Ascending aorta (tissue), 2 donors: Measurements from ENCODE around the gene GMPS. TPM values are rescaled to one million over a fixed set of nuclear protein-coding genes. Genes with fewer than 3 reads are reported as not detected.

Experiments used
- DNase-seq, 2 donors: peaks; one replicate each; pipeline ENCODE4 v3.0.0-alpha.2; 2019; ENCODE audit warnings: low spot score in 2 of 2
- H3K27ac ChIP-seq, 2 donors: fragments of 200-600 bp; sonication (generic); one replicate each; pipeline ENCODE4 v1.5.1; 2016 to 2017; ENCODE audit warnings: mild to moderate bottlenecking in 1 of 2
- H3K27me3 ChIP-seq: fragments of 200-600 bp; sonication (generic); one replicate; pipeline ENCODE4 v1.5.1; 2017
- H3K36me3 ChIP-seq, 2 donors: fragments of 200-600 bp; sonication (generic); one replicate each; pipeline ENCODE4 v1.5.1; 2016
- H3K4me1 ChIP-seq, 2 donors: fragments of 200-600 bp; sonication (generic); one replicate each; pipeline ENCODE4 v1.5.1; 2016 to 2017; ENCODE audit warnings: mild to moderate bottlenecking in 1 of 2
- H3K4me3 ChIP-seq, 2 donors: fragments of 200-600 bp; sonication (generic); one replicate each; pipeline ENCODE4 v1.5.1; 2016 to 2017; ENCODE audit warnings: mild to moderate bottlenecking in 1 of 2
- H3K9me3 ChIP-seq, 2 donors: fragments of 200-600 bp; sonication (generic); one replicate each; pipeline ENCODE4 v1.5.1; 2016
- CTCF ChIP-seq, 3 experiments: fragments of 200-600 bp in 2 of 3; fragments of 450-650 bp in 1 of 3; sonication (generic) in 2 of 3; IDR thresholded peaks; one replicate each; pipeline ENCODE4 v1.5.1; 2016 to 2019; ENCODE audit warnings: antibody characterized with exemption in 3 of 3, mild to moderate bottlenecking in 1 of 3, moderate library complexity in 1 of 3
- intact Hi-C: fragments of 100-400 bp; cut with DNase I; formaldehyde crosslinking; loops from one replicate; pipeline ENCODE4 v1.15.1; 2023
- total RNA-seq: library from RNA; depleted of rRNA; stranded (reverse); fragments of >200 nt; gene quantifications from one replicate; pipeline ENCODE4 v1.1.0, GENCODE V29; 2016

GMPS gene
- total RNA-seq, 1 donor from 2014 or later = 17.8 TPM

- peaks cover 34 to 58% of the 10 kb centered on the region in 2 donors for H3K36me3 ChIP-seq
- no peak for DNase-seq
Observed at GRCh38 chr3:155919728-155920127, 49.3 kb downstream of the GMPS start.

GRCh38 chr3:155921486-155921885 is 51.0 kb downstream of the GMPS start:
- H3K36me3 ChIP-seq = peaks cover 30 to 54% of the 10 kb centered on the region in 2 donors
- no peaks in the 10 kb centered on the region for H3K27me3 ChIP-seq
- H3K27ac ChIP-seq = no peak overlapping the region
- no peak for TF ChIP-seq CTCF (IDR thresholded peaks at IDR 0.05)
- H3K4me1 ChIP-seq = no peaks in the 10 kb centered on the region
- no peak for DNase-seq
- no peak overlapping the region for H3K4me3 ChIP-seq
- no peaks in the 10 kb centered on the region for H3K9me3 ChIP-seq
- intact Hi-C loops = no loop called here

More at GRCh38 chr3:155919728-155920127, 49.3 kb downstream of the GMPS start:
- TF ChIP-seq CTCF (IDR thresholded peaks at IDR 0.05) = no peak
- H3K4me3 ChIP-seq = no peak overlapping the region
- no peaks in the 10 kb centered on the region for H3K27me3 ChIP-seq
- H3K27ac ChIP-seq = no peak overlapping the region
- no peaks in the 10 kb centered on the region for H3K9me3 ChIP-seq
- intact Hi-C loops = no loop called here
- H3K4me1 ChIP-seq = no peaks in the 10 kb centered on the region

- Histone ChIP-seq H3K36me3 (peaks cover 21 to 44% of the 10 kb centered on the region in 2 donors), H3K4me3 (no peak overlapping the region), H3K4me1 (no peaks in the 10 kb centered on the region), H3K27me3 (no peaks in the 10 kb centered on the region), H3K9me3 (no peaks in the 10 kb centered on the region), H3K27ac (peak overlapping the region in 1 of 2 donors; percentile 1)
- DNase-seq = no peak
- intact Hi-C loops = no loop called here
- TF ChIP-seq CTCF (IDR thresholded peaks at IDR 0.05) = peak in 1 of 3 experiments; percentile 43
Observed at GRCh38 chr3:155934230-155934629, 63.8 kb downstream of the GMPS start.

GRCh38 chr3:155938409-155938808 is 68.0 kb downstream of the GMPS start:
- peaks cover 15 to 34% of the 10 kb centered on the region in 2 donors for H3K36me3 ChIP-seq

GRCh38 chr3:155941354-155941753 is 70.9 kb downstream of the GMPS start:
- no peak overlapping the region for H3K27ac ChIP-seq
- H3K4me3 ChIP-seq = no peak overlapping the region
- intact Hi-C loops = no loop called here
- DNase-seq = no peak
- no peak for TF ChIP-seq CTCF (IDR thresholded peaks at IDR 0.05)
- H3K4me1 ChIP-seq = peaks cover 0 to under 1% of the 10 kb centered on the region in 2 donors
- peaks cover 10 to 21% of the 10 kb centered on the region in 2 donors for H3K36me3 ChIP-seq
- H3K9me3 ChIP-seq = no peaks in the 10 kb centered on the region
- no peaks in the 10 kb centered on the region for H3K27me3 ChIP-seq

More at GRCh38 chr3:155938409-155938808, 68.0 kb downstream of the GMPS start:
- Histone ChIP-seq H3K27me3 (no peaks in the 10 kb centered on the region), H3K9me3 (no peaks in the 10 kb centered on the region), H3K4me3 (no peak overlapping the region), H3K4me1 (no peaks in the 10 kb centered on the region), H3K27ac (no peak overlapping the region)
- TF ChIP-seq CTCF (IDR thresholded peaks at IDR 0.05) = no peak
- intact Hi-C loops = no loop called here
- DNase-seq = no peak

GRCh38 chr3:155944081-155944480 is 73.6 kb downstream of the GMPS start:
- Histone ChIP-seq H3K4me1 (peaks cover 0 to 4% of the 10 kb centered on the region in 2 donors), H3K4me3 (no peak overlapping the region), H3K27ac (no peak overlapping the region), H3K27me3 (no peaks in the 10 kb centered on the region), H3K9me3 (no peaks in the 10 kb centered on the region), H3K36me3 (no peaks in the 10 kb centered on the region)
- intact Hi-C loops = no loop called here
- no peak for DNase-seq
- TF ChIP-seq CTCF (IDR thresholded peaks at IDR 0.05) = no peak
